ENCODE measurements around the gene MYLK.

DNA sequence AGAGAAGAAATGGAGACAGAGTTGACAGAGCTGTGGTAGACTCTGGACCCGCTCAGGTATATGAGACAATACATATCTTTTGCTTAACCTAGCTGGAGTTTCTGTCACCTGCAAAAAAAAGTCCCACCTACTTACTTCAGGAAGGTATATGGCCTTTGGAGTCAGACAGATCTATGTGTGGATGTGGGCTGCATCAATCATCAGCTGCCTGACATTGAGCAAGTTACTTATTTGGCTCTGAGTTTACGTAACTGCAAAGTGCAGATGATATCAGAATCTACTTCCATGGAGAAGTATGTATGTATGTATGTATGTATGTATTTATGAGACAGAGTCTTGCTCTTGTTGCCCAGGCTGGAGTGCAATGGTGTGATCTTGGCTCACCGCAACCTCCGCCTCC lies 124.3 kb downstream of the MYLK start:
- TF ChIP-seq, protein P1, sequence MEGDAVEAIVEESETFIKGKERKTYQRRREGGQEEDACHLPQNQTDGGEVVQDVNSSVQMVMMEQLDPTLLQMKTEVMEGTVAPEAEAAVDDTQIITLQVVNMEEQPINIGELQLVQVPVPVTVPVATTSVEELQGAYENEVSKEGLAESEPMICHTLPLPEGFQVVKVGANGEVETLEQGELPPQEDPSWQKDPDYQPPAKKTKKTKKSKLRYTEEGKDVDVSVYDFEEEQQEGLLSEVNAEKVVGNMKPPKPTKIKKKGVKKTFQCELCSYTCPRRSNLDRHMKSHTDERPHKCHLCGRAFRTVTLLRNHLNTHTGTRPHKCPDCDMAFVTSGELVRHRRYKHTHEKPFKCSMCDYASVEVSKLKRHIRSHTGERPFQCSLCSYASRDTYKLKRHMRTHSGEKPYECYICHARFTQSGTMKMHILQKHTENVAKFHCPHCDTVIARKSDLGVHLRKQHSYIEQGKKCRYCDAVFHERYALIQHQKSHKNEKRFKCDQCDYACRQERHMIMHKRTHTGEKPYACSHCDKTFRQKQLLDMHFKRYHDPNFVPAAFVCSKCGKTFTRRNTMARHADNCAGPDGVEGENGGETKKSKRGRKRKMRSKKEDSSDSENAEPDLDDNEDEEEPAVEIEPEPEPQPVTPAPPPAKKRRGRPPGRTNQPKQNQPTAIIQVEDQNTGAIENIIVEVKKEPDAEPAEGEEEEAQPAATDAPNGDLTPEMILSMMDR (IDR thresholded peaks at IDR 0.05; ENCODE audit: insufficient read depth, low read depth, low read length) = no peak
- no peak for TF ChIP-seq EZH2 (IDR thresholded peaks at IDR 0.05; ENCODE audit: insufficient read depth, low read length)

Data from astrocyte (in vitro differentiated cells and primary cell).